GM12878 (cell line): Measurements from ENCODE around the gene WDR86. TPM values are rescaled to one million over a fixed set of nuclear protein-coding genes. Genes with fewer than 3 reads are reported as not detected.

Experiments used
- ATAC-seq: fragments of 200-7000 bp; cut with Tn5 transposase; 3 replicates; pipeline ENCODE4 v1.9.1; 2020; ENCODE audit warnings: mild to moderate bottlenecking, moderate library complexity
- BruUV-seq: library from RNA; stranded (reverse); fragments of 400-500 nt; replicated peaks from 2 replicates; lab custom pipeline; 2021; lab: Mats Ljungman, UMichigan
- CTCF ChIA-PET: fragments of 300-600 bp; sonication (Branson Sonifier 250); formaldehyde crosslinking; extraction: SDS; loops from one replicate; lab custom pipeline; 2021; ENCODE audit warnings: inconsistent platforms; lab: Yijun Ruan, JAX
- POLR2A ChIA-PET: fragments of 350-600 bp; formaldehyde crosslinking; extraction: SDS; loops from one replicate; lab custom pipeline; 2021; ENCODE audit warnings: inconsistent platforms; lab: Charles Lee
- RAD21 ChIA-PET: fragments of 300-600 bp; sonication (Branson Sonifier 250); formaldehyde crosslinking; loops from one replicate; lab custom pipeline; 2023; ENCODE audit warnings: antibody characterized with exemption; ENCODE audit not compliant: unreplicated experiment; lab: Charles Lee
- SMC1A ChIA-PET: fragments of 300-600 bp; sonication (Branson Sonifier 250); formaldehyde crosslinking; loops from one replicate; lab custom pipeline; 2023; ENCODE audit not compliant: unreplicated experiment, uncharacterized antibody; lab: Charles Lee
- DNase-seq: peaks from one replicate; pipeline ENCODE4 v3.0.0-alpha.2; 2011; ENCODE audit warnings: low read depth, low spot score
- FAIRE-seq: peaks from 3 replicates; lab custom pipeline; 2011; peaks lifted over from hg19 to GRCh38; lab: Jason Lieb, UNC
- H2AFZ ChIP-seq: 2 replicates; pipeline ENCODE4 v1.6.0; 2011; ENCODE audit warnings: low read depth, low read length, control low read depth; ENCODE audit not compliant: control insufficient read depth
- H3K27ac ChIP-seq: 2 replicates; pipeline ENCODE4 v1.5.1; 2011; ENCODE audit warnings: control low read depth; ENCODE audit not compliant: control insufficient read depth, insufficient read depth
- H3K27me3 ChIP-seq, 2 experiments: replicated peaks in 1 of 2; 2 replicates each; pipeline versions ENCODE4 v1.6.0 to v1.6.1; 2011; ENCODE audit warnings: low read length in 1 of 2; ENCODE audit not compliant: control insufficient read depth in 2 of 2, insufficient read depth in 2 of 2
- H3K36me3 ChIP-seq, 2 experiments: 2 replicates each; pipeline ENCODE4 v1.5.1; 2011; ENCODE audit warnings: low read length in 1 of 2; ENCODE audit not compliant: control insufficient read depth in 2 of 2, insufficient read depth in 2 of 2
- H3K4me1 ChIP-seq: 2 replicates; pipeline ENCODE4 v1.6.1; 2011; ENCODE audit warnings: mild to moderate bottlenecking, low read length, moderate library complexity, mixed read lengths; ENCODE audit not compliant: control insufficient read depth, insufficient read depth
- H3K4me2 ChIP-seq: 2 replicates; pipeline ENCODE4 v1.6.0; 2011; ENCODE audit warnings: control low read depth; ENCODE audit not compliant: control insufficient read depth, insufficient read depth
- H3K4me3 ChIP-seq: fragments of 200-600 bp; sonication (generic); 2 replicates; pipeline ENCODE4 v1.5.1; 2016
- H3K79me2 ChIP-seq: 2 replicates; pipeline ENCODE4 v1.6.0; 2011; ENCODE audit warnings: low read length; ENCODE audit not compliant: control insufficient read depth, insufficient read depth
- H3K9ac ChIP-seq: 2 replicates; pipeline ENCODE4 v1.8.0; 2011; ENCODE audit warnings: low read length, control low read depth, mixed read lengths; ENCODE audit not compliant: control insufficient read depth, insufficient read depth
- H3K9me3 ChIP-seq: replicated peaks from 3 replicates; pipeline ENCODE4 v1.5.1; 2011; ENCODE audit warnings: mild to moderate bottlenecking, low read length; ENCODE audit not compliant: control insufficient read depth, insufficient read depth
- H4K20me1 ChIP-seq: 2 replicates; pipeline ENCODE4 v1.6.0; 2011; ENCODE audit not compliant: control insufficient read depth, insufficient read depth
- CTCF ChIP-seq, 3 experiments: IDR thresholded peaks in 2 of 3; conservative IDR thresholded peaks in 1 of 3; 2 replicates each; pipeline ENCODE4 v1.5.1; 2011; ENCODE audit warnings: low read depth in 3 of 3, low read length in 3 of 3, mild to moderate bottlenecking in 3 of 3, control low read depth in 2 of 3, moderate library complexity in 2 of 3, inconsistent platforms in 1 of 3, mixed read lengths in 1 of 3; ENCODE audit not compliant: control insufficient read depth in 2 of 3, insufficient read depth in 1 of 3; ENCODE audit errors: extremely low read depth in 1 of 3
- KLF5 ChIP-seq: fragments of 450-650 bp; IDR thresholded peaks from 2 replicates; pipeline ENCODE4 v1.6.1; 2014; ENCODE audit warnings: mild to moderate bottlenecking; ENCODE audit not compliant: partially characterized antibody
- NFIC ChIP-seq: IDR thresholded peaks from 2 replicates; pipeline ENCODE4 v1.6.1; 2012; ENCODE audit warnings: low read depth, mild to moderate bottlenecking, inconsistent platforms, low read length, moderate library complexity
- NFYB ChIP-seq: IDR thresholded peaks from 2 replicates; pipeline ENCODE4 v1.6.1; 2011; ENCODE audit warnings: low read depth, mild to moderate bottlenecking, low read length, improper control_type of control experiment, moderate library complexity; ENCODE audit not compliant: insufficient read depth
- POLR2A ChIP-seq: IDR thresholded peaks from 2 replicates; pipeline ENCODE4 v1.6.1; 2011; ENCODE audit warnings: low read depth, mild to moderate bottlenecking, low read length
- POU2F2 ChIP-seq: IDR thresholded peaks from 3 replicates; pipeline ENCODE4 v1.6.1; 2011; ENCODE audit warnings: low read depth, mild to moderate bottlenecking, low read length, borderline replicate concordance
- RB1 ChIP-seq: fragments of 450-650 bp; formaldehyde crosslinking; IDR thresholded peaks from 2 replicates; pipeline ENCODE4 v1.6.1; 2017; ENCODE audit warnings: mild to moderate bottlenecking, borderline replicate concordance
- RUNX3 ChIP-seq: IDR thresholded peaks from 2 replicates; pipeline ENCODE4 v1.6.1; 2012; ENCODE audit warnings: low read length, inconsistent platforms
- WGBS: methylation state at CpG from one replicate; pipeline ENCODE4 v1.1.6; 2016; ENCODE audit warnings: low lambda C conversion rate; ENCODE audit not compliant: insufficient replicate concordance, insufficient coverage; ENCODE audit errors: missing lambda C conversion rate; 5-methylcytosine and 5-hydroxymethylcytosine counted together
- in situ Hi-C: fragments of 300-500 bp; cut with MboI; formaldehyde crosslinking; loops from 9 replicates; pipeline ENCODE4 v1.14.3; 2018; ENCODE audit warnings: mixed read lengths
- intact Hi-C: fragments of 100-400 bp; cut with micrococcal nuclease; formaldehyde crosslinking; loops from one replicate; pipeline ENCODE4 v1.14.2; 2022; ENCODE audit not compliant: unreplicated experiment
- polyA plus RNA-seq, 11 experiments: library from polyadenylated mRNA; depleted of rRNA in 4 of 11; unstranded in 6 of 11; stranded (reverse) in 5 of 11; fragments of >200 nt; fragmentation: Nextera tagmentation in 4 of 11; fragmentation: Illumina TruSeq in 1 of 11; extraction: Ambion mirVana in 4 of 11; extraction: Trizol in 1 of 11; gene quantifications; 1 replicate in 1 of 11; 2 replicates in 10 of 11; pipeline versions ENCODE4 v1.2.1 to v1.2.3, GENCODE V29; 2011 to 2016; ENCODE audit warnings: inconsistent platforms in 2 of 11, missing spikeins in 2 of 11, low read depth in 1 of 11
- total RNA-seq, 4 experiments: library from RNA; depleted of rRNA in 3 of 4; stranded (reverse); fragments of >200 nt in 3 of 4; fragmentation: Illumina TruSeq in 1 of 4; extraction: Trizol in 1 of 4; gene quantifications; 2 replicates each; pipeline versions ENCODE4 v1.2.1 to v1.2.3, GENCODE V29; 2013 to 2021
- TF ChIP-seq, protein P1 (sequence below): fragments of 450-650 bp; IDR thresholded peaks from 2 replicates; pipeline ENCODE4 v1.6.1; 2016; ENCODE audit warnings: mild to moderate bottlenecking
- TF ChIP-seq, protein P2 (sequence below): IDR thresholded peaks from 2 replicates; pipeline ENCODE4 v1.6.1; 2011; ENCODE audit warnings: mild to moderate bottlenecking, low read depth, low read length, moderate library complexity; ENCODE audit not compliant: insufficient replicate concordance
- TF ChIP-seq, protein P3 (sequence below): fragments of 450-650 bp; IDR thresholded peaks from 2 replicates; pipeline ENCODE4 v1.6.1; 2017; ENCODE audit warnings: low read depth, mild to moderate bottlenecking, moderate library complexity

Gene WDR86
- total and polyA plus RNA-seq, 10 of the 15 experiments (the other 5 are each of a cell fraction or from before 2014, with no cell fraction given) = 0.05 to 0.19 (median 0.15) TPM; not detected in 7

GRCh38 chr7:151456276-151456675 lies 46.4 kb upstream of the WDR86 start:
- Histone ChIP-seq H3K36me3 (no peaks in the 10 kb centered on the region), H4K20me1 (no peaks in the 10 kb centered on the region), H3K27me3 (no peaks in the 10 kb centered on the region), H2AFZ (no peak overlapping the region), H3K79me2 (no peaks in the 10 kb centered on the region), H3K4me1 (no peaks in the 10 kb centered on the region), H3K27ac (no peak overlapping the region), H3K9ac (no peak overlapping the region), H3K4me3 (no peak overlapping the region), H3K9me3 (no peaks in the 10 kb centered on the region; the same call in 2 of the 3 replicates), H3K4me2 (no peak overlapping the region)
- BruUV-seq = no TSS peak
- TF ChIP-seq NFIC = no peak
- no peak for TF ChIP-seq RB1
- TF ChIP-seq, protein P1, sequence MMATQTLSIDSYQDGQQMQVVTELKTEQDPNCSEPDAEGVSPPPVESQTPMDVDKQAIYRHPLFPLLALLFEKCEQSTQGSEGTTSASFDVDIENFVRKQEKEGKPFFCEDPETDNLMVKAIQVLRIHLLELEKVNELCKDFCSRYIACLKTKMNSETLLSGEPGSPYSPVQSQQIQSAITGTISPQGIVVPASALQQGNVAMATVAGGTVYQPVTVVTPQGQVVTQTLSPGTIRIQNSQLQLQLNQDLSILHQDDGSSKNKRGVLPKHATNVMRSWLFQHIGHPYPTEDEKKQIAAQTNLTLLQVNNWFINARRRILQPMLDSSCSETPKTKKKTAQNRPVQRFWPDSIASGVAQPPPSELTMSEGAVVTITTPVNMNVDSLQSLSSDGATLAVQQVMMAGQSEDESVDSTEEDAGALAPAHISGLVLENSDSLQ = no peak
- SMC1A ChIA-PET = no interaction called here
- intact Hi-C loops = no loop called here
- ATAC-seq (no peak), DNase-seq (no peak), FAIRE-seq (no peak)
- WGBS = 57% methylated on average over 5 of the region's 5 CpGs
- CTCF ChIA-PET = interaction anchor here (1.4 kb wide), 1 partner anchor 8 kb away, joined by 3 read pairs; no protein-coding TSS in a partner anchor
- RAD21 ChIA-PET = no interaction called here
- POLR2A ChIA-PET = no interaction called here
- in situ Hi-C loops = no loop called here

DNA sequence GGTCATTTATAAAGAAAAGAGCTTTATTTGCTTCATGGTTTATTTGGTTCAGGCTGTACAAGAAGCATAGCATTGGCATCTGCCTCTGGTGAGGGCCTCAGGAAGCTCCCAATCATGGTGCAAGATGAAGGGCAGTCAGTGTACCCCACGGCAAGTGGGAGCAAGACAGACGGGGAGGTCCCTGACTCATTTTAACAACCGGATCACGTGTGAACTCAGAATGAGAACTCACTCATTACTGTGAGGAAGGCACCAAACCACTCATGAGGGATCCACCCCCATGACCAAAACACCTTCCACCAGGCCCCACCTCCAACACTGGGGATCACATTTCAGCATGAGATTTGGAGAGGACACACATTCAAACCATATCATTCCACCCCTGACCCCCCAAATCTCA lies 45.9 kb upstream of the WDR86 start:
- H2AFZ ChIP-seq = no peak overlapping the region
- no peak overlapping the region for H3K27ac ChIP-seq
- no peaks in the 10 kb centered on the region for H3K36me3 ChIP-seq
- BruUV-seq = no TSS peak
- in situ Hi-C loops (no loop called here), intact Hi-C loops (no loop called here)
- no peak overlapping the region for H3K4me3 ChIP-seq
- 6% methylated on average over 4 of the region's 4 CpGs for WGBS
- no peak overlapping the region for H3K4me2 ChIP-seq
- ChIA-PET CTCF (no interaction called here), POLR2A (no interaction called here), RAD21 (no interaction called here), SMC1A (no interaction called here)
- H3K27me3 ChIP-seq = no peaks in the 10 kb centered on the region
- H3K9ac ChIP-seq = no peak overlapping the region
- H4K20me1 ChIP-seq = no peaks in the 10 kb centered on the region
- ATAC-seq (no peak; the same call in 2 of the 3 replicates), DNase-seq (no peak), FAIRE-seq (no peak)
- no peaks in the 10 kb centered on the region; the same call in 2 of the 3 replicates for H3K9me3 ChIP-seq
- no peaks in the 10 kb centered on the region for H3K79me2 ChIP-seq
- H3K4me1 ChIP-seq = no peaks in the 10 kb centered on the region
- TF ChIP-seq, protein P2, sequence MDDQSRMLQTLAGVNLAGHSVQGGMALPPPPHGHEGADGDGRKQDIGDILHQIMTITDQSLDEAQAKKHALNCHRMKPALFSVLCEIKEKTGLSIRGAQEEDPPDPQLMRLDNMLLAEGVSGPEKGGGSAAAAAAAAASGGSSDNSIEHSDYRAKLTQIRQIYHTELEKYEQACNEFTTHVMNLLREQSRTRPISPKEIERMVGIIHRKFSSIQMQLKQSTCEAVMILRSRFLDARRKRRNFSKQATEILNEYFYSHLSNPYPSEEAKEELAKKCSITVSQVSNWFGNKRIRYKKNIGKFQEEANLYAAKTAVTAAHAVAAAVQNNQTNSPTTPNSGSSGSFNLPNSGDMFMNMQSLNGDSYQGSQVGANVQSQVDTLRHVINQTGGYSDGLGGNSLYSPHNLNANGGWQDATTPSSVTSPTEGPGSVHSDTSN = no peak
- no peak for TF ChIP-seq POU2F2
- no peak for TF ChIP-seq NFYB
- no peak for TF ChIP-seq RUNX3
- TF ChIP-seq POLR2A = no peak
- no peak for TF ChIP-seq CTCF (IDR thresholded peaks at IDR 0.05 in 2 of 3, conservative IDR thresholded peaks at IDR 0.05 in 1 of 3; ENCODE audit: control insufficient read depth in 2 of 3, extremely low read depth in 1 of 3, insufficient read depth in 1 of 3, low read depth in 3 of 3, low read length in 3 of 3)
- TF ChIP-seq KLF5 = no peak
- TF ChIP-seq, protein P3, sequence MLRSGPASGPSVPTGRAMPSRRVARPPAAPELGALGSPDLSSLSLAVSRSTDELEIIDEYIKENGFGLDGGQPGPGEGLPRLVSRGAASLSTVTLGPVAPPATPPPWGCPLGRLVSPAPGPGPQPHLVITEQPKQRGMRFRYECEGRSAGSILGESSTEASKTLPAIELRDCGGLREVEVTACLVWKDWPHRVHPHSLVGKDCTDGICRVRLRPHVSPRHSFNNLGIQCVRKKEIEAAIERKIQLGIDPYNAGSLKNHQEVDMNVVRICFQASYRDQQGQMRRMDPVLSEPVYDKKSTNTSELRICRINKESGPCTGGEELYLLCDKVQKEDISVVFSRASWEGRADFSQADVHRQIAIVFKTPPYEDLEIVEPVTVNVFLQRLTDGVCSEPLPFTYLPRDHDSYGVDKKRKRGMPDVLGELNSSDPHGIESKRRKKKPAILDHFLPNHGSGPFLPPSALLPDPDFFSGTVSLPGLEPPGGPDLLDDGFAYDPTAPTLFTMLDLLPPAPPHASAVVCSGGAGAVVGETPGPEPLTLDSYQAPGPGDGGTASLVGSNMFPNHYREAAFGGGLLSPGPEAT = no peak
